NCI-H526 (cell line): Measurements from ENCODE around the gene PCDH9.

Experiments
- DNase-seq, 2 experiments: peaks; one replicate each; lab custom pipeline; 2025; lab: John Stamatoyannopoulos, UW

The PCDH9 gene

DNA sequence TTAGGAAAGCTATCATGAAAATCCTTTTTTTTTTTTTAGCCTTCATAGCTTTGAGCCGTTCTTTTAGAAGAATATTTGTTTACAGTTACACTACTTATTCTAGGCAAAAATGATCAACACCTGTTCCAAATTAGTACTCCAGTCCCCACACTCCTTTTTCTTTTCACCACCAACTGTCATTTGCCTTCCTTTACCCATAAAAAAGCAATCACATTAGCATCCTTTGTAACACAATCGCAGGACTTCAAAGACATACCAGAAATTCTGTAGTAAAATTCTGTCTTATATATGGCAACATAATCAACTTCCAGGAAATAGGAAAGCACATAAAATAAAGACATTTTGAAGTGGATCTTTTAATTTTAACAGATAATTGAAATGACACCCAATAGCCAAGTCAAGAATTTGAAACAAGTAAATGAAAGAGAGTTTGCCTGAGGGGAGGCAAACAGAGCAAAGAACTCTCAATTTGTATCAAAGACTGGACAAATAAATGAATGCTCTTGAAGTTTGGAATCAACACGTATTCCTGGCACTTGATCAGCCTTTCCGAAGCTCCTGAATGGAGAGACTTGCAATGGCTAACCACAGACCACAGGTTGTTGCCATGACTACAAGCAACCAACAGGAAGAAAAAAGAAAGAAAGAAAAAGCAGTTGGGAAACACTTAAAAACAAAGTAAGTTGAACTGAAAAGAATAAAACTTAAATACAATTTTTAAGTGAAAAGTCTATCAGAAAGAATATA lies 206.8 kb downstream of the PCDH9 start:
- DNase-seq, result no peak

DNA sequence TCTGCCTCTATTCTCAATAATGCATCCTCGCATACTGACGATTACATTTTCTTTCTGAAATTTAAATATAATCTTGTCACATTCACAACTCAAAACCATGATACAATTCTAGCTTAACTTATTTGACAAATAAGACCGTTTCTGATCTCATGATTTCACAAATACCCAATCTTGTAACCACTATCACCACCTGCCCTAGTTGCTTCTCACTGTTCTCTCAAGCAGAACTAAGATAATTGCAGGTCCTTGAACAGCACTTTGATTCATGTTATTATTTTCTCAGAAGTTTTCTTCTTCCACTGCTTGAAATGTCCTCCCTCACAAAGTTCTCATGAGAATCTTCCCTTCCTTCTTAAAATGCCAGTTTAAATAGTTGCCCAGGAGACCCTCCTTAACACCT lies 211.4 kb downstream of the PCDH9 start:
- DNase-seq, result no peak

GRCh38 chr13:67017276-67017675 lies 212.9 kb downstream of the PCDH9 start:
- no peak for DNase-seq

DNA sequence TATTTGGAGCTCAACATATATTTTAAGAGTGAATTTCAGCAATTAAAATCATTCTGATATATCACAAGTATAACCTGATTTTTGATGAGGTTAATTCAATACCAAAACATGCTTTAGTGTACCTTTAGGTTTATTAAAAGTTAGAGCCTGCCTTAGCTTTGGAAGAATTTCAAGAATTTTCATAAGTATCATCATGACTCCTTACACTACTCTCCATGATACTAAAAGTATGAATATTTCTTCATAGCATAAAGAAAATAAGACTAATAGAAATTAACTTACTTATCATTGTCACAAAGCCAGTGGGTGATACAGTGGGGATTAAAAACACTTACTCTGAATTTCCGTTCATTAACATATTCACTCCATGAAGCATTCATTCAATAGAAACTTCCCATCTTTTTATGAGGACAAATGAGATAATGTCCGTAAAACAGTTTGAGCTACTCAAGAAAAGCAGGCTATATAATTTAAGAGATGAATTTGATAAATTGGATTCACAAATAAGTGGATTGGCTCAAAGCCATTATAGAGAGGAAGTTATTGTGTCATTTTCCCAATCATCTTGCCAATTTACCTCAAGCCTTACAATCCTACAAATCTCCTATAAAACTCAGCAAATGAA lies 214.0 kb downstream of the PCDH9 start:
- no peak for DNase-seq

DNA sequence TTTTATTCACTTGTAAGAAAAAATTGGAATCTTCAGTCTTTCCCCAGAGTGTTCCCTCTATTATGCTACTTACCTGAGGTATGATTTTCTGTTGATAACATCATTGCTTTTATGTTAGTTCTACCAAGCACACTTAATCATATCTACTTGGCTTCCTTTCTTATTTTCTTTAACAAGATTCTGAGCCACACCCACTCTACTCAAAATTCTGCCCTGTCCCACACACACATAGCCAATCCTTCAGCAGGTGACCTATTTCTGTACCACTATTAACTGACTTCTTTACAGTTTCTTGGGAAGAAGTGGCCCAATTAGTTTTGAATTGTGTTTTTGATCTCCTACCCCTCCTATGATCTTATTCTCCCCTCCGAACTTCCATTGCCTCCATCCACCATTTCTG lies 215.7 kb downstream of the PCDH9 start:
- DNase-seq, result no peak

- no peak for DNase-seq
Observed at GRCh38 chr13:67013709-67014108, 216.4 kb downstream of the PCDH9 start.

DNA sequence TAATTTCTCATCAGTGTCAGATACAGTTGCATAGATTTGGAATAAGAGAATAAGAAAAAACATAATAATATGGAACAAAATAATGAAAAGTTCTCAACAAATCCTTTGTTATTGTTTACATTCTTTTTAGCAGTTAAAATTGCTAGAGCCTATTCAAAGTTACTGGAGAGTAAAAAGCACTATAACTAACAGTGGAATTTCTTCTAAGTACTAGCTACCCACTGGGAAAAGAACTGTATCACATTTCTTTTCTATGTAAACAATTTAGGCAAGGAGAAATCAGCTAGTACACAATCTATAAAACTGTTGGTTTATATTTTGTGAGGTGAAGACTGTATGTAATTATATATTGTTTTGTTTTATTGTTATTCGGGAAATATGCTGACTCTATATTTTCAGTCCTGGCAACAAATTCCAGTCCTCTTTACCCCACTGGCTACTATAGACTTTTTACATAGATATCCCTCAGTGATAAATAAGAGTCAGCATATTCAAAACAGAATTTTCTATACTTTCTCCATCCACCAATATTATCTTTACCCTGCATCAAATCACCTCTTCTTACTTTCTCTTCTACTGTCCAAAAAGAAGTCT lies 222.0 kb downstream of the PCDH9 start:
- DNase-seq, result no peak

DNA sequence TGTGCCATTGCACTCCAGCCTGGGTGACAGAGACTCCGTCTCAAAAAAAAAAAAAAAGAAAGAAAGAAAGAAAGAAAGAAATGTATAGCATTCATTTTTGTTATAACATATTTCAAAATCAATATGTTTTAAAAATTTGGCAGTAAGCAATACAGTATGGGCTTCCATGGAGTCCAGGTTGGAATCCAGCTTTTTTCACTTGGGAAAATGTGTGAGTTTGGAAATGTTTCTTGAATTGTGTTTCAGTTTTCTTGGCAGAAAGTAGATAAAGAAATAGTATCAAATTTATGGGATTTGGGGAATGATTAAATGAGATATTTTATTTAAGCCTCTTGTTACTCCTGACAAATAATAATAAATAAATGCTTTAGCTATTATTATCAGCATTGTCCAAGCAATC lies 225.6 kb downstream of the PCDH9 start:
- no peak for DNase-seq

DNA sequence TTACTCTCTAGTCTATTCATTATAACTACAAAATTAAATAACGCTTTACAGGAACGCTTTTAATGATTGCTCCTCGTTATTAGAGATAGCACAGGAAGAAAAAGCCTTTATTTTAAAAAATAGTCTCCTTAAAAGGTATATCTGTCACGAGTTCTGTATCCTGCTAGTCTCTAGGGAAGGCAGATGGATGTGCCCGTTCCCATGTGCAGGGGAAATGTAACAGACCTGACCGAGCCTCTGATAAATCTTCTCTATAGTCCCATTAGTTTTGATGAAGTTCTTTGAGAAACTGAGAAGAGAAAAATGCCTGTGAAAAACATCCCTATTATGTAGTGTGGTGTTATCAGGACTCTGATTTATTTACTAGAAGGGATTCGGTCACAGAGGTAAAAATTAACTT lies 226.4 kb downstream of the PCDH9 start:
- DNase-seq, result no peak

- no peak for DNase-seq
Observed at GRCh38 chr13:67001363-67001762, 228.8 kb downstream of the PCDH9 start.

GRCh38 chr13:66996503-66996902 lies 233.6 kb downstream of the PCDH9 start:
- DNase-seq, result no peak

DNA sequence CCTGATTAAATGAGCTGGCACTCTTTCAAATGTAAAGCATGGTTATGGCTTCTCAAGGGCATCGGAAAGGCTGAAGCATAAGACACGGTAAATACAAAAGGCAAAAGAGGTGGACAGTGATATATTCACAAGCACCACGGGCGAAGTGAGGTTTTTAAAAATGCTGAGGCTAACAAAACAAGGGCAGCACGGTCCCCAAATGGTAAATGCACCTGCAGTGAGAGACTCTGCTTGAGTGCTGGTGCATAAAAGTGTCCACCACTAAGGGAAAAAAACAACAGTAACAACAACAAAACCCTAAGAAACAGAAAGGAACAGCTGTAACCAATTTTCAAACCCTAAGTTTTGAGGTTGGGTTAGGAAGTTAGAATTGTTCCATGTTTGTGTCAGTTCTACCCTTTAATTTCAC lies 234.9 kb downstream of the PCDH9 start:
- no peak for DNase-seq

DNA sequence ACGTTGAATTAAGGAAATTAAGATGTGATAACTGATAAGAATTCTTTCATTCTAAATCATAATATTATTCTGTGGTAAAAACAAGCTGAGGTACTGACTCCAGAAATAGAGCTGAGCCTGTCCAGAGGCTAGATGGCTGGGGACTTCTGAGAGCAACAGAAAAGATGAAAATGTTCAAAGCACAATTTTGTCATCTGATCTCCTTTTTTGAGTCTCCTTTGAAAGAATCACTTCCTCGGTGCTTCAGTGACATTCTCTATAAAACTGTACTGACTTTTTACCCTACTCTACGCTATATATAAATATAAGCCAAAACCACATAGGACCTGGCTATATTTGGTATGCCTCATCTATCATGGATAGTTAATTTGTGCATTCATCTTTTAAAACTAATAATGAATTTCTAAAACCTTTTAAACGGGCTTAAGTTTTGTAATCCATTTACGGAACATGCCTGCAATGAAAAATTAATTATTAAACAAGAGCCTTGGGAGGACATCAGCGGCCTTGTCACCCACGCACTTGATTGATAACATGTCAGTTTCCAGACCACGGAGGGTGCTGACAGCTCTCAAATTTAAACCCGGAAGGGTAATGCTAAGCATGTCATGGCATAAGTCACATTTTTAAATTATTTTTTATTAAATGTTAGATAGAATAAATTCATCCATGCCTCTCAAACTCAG lies 235.5 kb downstream of the PCDH9 start:
- no peak for DNase-seq

- peak; percentile 5 to 49 for DNase-seq
Observed at GRCh38 chr13:66994097-66994496, 236.0 kb downstream of the PCDH9 start.

DNA sequence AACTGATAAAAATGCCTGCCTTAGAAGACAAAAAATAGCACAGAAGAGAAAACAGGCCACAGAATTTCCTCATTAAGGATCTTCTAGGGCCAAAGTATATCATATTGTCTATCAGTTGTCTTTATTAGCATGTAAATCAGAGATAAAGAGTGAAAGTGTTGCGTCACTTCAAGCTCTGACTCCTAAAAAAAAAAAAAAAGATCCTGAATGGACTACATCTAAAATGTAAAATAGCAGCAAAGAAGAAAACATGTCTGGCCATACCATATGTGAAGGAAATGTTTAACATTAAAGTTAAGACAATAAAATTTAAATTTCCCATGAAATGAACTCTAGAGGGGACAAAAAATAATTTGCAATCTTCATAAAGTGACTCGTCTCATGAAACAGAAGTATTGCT lies 237.4 kb downstream of the PCDH9 start:
- DNase-seq, result no peak

GRCh38 chr13:66992183-66992582 lies 238.0 kb downstream of the PCDH9 start:
- DNase-seq, result no peak

- no peak for DNase-seq
Observed at GRCh38 chr13:66984241-66984640, 245.9 kb downstream of the PCDH9 start.

- DNase-seq, result no peak
Observed at GRCh38 chr13:66981912-66982311, 248.2 kb downstream of the PCDH9 start.

- DNase-seq, result no peak
Observed at GRCh38 chr13:66977161-66977560, 253.0 kb downstream of the PCDH9 start.

GRCh38 chr13:66974889-66975288 lies 255.2 kb downstream of the PCDH9 start:
- DNase-seq, result no peak

- DNase-seq, result no peak
Observed at GRCh38 chr13:66974174-66974573, 256.0 kb downstream of the PCDH9 start.

DNA sequence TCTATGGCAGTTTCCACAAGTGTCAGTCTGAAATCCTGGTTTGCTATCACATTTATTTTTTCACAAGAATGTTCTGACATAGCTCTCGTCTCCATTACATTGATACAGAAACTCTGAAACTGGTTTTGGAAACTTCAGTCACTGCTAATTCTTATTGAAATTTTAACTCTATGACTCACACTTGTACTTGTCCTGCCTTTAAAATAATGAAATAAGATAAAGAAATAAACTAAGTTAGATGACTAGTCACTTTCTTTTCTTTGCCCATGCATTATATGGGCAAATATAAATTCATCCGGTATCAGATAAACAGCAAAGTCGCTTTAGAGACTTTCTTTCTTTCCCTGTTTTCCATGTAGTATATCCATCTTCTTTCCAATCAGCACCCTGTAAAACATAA lies 257.5 kb downstream of the PCDH9 start:
- no peak for DNase-seq

- peak in 1 of 2 experiments; percentile 17 for DNase-seq
Observed at GRCh38 chr13:66971004-66971403, 259.1 kb downstream of the PCDH9 start.
